ENCODE results near the gene CORIN. TPM values are rescaled to one million over a fixed set of nuclear protein-coding genes. Genes with fewer than 3 reads are reported as not detected.

The CORIN gene
- 5.5 TPM for total RNA-seq (ENCODE audit: insufficient read depth, low replicate concordance)

- DNase-seq (ENCODE audit: low spot score), result no peak
Observed at GRCh38 chr4:47837908-47838294, at the start of gene CORIN. TSS of gene CORIN (minus strand) at chr4:47838067. CDS start at chr4:47837949, 118 bp downstream.

- DNase-seq (ENCODE audit: low spot score), result no peak
Observed at GRCh38 chr4:47882228-47882627, 44.4 kb upstream of the CORIN start.

DNA sequence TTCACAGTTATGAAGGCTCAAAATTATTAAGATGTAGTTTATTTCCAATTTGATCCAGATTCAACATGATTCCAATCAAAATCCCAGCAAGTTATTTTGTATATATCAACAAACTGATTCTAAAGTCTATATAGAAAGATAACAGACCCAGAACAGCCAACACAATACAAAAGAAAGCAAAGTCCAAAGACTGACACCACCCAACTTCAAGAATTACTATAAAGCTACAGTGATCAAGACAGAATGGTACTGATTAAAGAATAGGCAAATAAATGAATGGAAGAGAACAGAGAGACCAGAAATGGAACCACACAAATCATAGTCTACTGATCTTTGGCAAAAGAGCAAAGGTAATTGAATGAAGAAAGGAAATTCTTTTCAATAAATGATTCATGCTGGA is 41.6 kb upstream of the CORIN start:
- DNase-seq (ENCODE audit: low spot score), result no peak

DNA sequence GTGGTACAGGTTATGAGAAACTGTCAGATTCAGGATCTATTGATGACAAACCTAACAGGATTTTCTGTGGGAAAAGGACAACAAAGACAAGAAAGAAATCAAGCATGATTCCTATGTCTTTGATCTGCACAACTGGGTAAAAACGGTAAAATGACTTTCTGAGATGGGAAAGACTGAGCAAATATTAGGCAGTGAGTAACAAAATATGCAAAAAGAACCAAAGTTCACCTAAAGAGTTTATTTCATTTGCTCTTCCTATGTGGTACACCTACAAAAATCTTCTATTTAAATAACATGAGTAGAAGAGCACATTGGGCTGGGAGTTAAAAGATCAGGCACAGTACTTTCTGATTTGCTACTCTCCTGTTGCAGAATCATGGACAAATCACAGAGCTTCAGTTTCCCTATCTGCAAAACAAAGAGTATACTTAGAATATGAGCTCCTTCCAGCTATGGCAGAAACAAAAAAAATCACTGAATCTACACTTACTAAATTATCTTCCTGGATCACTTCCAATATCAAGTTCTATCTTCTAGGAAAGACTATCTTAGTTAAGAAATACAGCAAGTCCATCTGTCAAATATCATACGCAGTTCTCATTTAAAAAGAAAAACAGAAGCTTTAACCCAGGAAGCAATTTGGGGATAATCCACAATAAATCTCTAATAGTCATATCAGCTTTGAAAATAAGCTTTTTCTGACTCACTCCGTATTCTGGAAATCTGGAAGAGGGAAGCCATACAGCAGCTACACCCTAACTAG is 39.1 kb upstream of the CORIN start:
- peak; percentile 72 for DNase-seq (ENCODE audit: low spot score)

- DNase-seq (ENCODE audit: low spot score), result no peak
Observed at GRCh38 chr4:47876310-47876709, 38.4 kb upstream of the CORIN start.

- no peak for DNase-seq (ENCODE audit: low spot score)
Observed at GRCh38 chr4:47873877-47874541, 36.1 kb upstream of the CORIN start.

- no peak for DNase-seq (ENCODE audit: low spot score)
Observed at GRCh38 chr4:47863486-47863885, 25.6 kb upstream of the CORIN start.

DNA sequence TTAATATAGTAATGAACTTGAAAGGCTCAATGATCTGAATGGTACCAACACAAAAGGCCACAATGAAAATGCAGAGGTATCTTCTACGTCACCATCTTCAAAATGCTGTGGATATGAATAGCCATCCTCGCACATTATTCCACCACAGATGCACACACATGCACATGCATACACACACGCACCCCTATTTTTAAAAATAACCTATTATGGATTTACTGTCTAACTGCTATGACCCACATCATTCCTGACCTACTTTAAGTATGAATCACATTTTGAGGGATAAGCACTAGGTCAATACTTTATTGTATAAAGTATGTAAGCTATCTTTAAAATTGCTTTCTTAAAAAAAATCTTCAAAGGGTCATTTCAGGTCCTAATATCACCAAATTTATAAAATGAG is 24.4 kb upstream of the CORIN start:
- no peak for DNase-seq (ENCODE audit: low spot score)

DNA sequence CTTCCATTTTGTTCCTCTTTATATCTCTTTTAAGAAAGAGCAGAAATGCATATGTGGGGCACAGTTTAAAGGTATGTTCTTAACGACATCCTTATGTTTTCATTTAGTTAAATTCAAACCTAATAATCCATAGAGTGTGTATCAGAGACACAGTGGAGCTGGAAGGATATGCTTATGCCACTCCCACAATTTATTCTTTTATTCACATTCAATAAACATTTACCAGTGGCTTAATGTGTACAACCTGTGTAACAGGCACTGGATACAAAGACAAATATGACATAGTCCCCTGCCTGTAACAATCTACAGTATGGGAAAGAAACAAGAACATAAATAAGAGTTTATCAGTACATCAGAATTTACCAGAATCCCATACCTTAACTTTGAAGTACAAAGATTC is 22.4 kb upstream of the CORIN start:
- no peak for DNase-seq (ENCODE audit: low spot score)

- no peak for DNase-seq (ENCODE audit: low spot score)
Observed at GRCh38 chr4:47858006-47858405, 20.1 kb upstream of the CORIN start.

DNA sequence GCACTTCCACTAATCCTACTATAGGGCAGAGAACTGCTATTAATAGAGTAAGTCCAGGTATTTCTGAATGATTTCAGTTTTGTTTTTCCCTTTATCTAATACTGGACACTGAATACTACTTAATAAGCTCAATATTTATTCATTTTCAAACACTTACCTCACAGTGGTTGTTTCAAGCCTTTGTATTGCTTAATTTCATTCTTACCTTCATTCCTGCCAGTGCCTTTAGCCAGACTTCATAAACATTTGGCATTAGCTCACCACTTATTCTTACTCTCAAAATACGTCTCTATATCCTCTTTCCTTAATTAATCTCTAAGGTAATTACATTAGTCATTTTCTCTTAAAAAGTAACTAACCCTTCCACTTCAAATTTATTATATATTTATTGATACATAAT is 18.8 kb upstream of the CORIN start:
- no peak for DNase-seq (ENCODE audit: low spot score)

- no peak for DNase-seq (ENCODE audit: low spot score)
Observed at GRCh38 chr4:47855350-47855749, 17.5 kb upstream of the CORIN start.

GRCh38 chr4:47852136-47852535 is 14.3 kb upstream of the CORIN start:
- DNase-seq (ENCODE audit: low spot score), result no peak

DNA sequence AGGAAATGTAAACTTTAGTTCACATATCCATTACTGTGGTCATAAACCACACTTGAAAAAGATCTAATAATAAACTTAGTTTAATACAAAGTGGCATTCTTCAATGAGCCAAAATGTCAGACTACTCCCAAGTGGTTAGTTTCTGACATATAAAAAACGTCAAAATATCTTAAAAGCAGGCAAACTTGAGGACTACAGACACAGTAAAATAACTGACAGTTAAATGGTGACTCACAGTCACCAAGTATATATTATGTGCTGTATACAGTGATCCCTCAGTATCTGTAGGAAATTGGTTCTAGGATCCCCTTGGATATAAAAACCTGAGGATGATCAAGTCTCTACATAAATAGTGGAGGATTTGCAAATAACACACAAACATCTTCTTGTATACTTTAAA is 11.6 kb upstream of the CORIN start:
- no peak for DNase-seq (ENCODE audit: low spot score)

- DNase-seq (ENCODE audit: low spot score), result no peak
Observed at GRCh38 chr4:47848041-47848440, 10.2 kb upstream of the CORIN start.

DNA sequence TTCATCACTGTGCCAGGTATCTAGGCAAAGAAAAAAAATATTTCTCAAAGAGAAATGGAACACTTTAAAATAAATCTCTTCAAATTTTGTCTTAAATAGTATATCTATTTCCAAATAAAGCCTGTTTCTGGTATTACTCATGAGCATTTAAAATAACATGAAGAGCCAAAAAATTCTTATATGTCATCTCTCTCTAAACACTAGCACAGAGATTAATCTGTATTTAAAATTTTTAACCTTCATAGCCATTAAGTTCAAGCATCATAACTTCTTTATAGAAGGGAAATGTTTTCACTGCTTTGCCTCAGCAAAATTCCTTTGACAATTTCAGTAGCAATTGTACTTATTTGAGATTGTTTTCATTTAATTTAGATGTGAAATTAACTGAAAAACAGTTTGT is 5.1 kb upstream of the CORIN start:
- no peak for DNase-seq (ENCODE audit: low spot score)

DNA sequence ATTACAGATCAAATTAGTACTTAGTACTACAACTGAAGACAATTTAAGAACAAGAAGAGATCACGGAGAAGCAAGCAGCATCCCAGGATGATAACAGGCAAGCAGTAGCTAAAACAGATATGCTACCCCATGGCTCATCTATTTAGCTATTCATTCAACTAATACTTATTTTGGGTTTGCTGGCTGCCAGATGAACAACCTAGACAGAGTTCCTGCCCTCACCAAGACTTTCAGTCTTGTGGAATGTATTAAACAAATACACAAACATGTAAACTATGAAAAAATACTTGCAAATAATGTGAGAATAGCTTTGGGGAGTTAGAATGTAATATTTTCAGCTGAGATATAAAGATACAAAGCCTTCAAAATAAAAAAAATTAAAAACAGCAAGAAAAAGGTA is 2.4 kb upstream of the CORIN start:
- no peak for DNase-seq (ENCODE audit: low spot score)

- DNase-seq (ENCODE audit: low spot score), result peak; percentile 28
Observed at GRCh38 chr4:47839259-47839658, 1.4 kb upstream of the CORIN start.

- DNase-seq (ENCODE audit: low spot score), result no peak
Observed at GRCh38 chr4:47838445-47838844, 578 bp upstream of the CORIN start.

DNA sequence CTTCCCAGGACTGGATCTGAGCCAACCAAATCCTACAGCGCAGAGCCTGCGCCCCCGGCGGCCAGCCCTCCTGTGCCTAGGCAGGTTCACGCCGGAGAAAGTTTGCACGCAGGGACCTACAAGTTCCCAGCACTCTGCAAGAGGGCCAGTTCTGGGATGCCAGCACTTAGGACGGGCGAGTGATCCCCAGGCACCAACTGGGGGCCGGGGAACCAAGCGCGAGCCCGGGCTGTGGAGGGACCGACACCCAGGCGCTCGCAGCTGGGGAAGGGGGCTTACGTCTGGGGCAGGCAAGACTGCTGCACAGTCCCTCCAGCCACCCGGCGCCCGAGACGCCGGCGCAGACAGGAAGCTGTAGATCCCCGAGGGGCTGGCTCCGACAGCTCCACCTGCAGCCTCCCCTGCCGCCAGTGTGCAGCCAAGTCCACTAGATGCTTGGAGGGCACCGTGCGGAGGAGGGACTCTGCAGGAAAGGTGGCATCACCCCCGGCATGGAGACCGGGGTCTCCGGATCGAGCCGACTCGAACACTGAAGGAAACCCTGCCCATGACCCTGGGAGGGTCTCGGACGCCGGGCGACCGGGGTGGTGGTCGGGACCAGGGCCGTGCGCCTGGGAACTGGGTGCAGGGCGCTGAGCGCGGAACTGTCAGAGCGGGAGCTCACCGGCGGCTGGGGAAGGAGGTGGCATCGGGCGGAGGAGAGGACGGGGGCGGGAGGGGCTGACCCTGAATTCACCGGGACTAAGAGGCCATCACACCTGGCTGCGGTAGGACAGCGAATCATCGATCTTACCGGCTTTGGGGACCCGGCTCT is 566 bp downstream of the CORIN start:
- DNase-seq (ENCODE audit: low spot score), result no peak

GRCh38 chr4:47836641-47837093 is 1.2 kb downstream of the CORIN start:
- DNase-seq (ENCODE audit: low spot score), result peak; percentile 87

DNA sequence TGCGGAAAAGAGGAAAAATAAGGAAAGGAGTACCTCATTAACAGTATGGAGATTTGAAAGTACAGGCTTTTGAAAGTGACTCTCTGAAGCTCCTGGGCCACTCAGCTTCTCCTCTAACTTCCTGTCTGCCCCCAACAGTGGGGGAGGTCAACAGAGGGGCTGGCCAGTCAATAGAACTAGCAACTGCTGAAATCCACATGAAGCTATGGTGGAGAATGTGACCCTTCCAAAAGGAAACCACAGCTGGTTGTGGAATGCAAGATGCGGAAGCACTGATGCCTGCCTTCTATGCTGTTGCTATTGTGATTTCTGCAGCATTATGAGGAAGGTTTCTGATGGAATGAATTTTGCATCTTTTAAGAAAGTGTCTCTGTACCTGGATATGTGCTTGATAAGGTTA is 2.4 kb downstream of the CORIN start:
- no peak for DNase-seq (ENCODE audit: low spot score)

All from umbilical cord (tissue), 2 donors.